ENCODE results near the gene ICAM5.

The ICAM5 gene

GRCh38 chr19:10343495-10343894, 53.7 kb downstream of the ICAM5 start:
- Mint-ChIP-seq H3K27me3 (no peaks in the 10 kb centered on the region), H3K36me3 (peaks cover 6% of the 10 kb centered on the region), H3K4me1 (peaks cover 22% of the 10 kb centered on the region), H3K4me3 (no peak overlapping the region), H3K9me3 (no peaks in the 10 kb centered on the region), H3K27ac (no peak overlapping the region)
- no peak for DNase-seq
- CTCF ChIA-PET: interaction anchor here (0.6 kb wide), 1 partner anchor 73 kb away, joined by 3 read pairs; the partner anchor contains the start of gene ICAM1

- Mint-ChIP-seq H3K36me3 (no peaks in the 10 kb centered on the region), H3K4me3 (no peak overlapping the region), H3K4me1 (peaks cover 9% of the 10 kb centered on the region), H3K27me3 (no peaks in the 10 kb centered on the region), H3K27ac (no peak overlapping the region), H3K9me3 (no peaks in the 10 kb centered on the region)
- CTCF ChIA-PET: interaction anchor here (0.6 to 1.4 kb wide), 2 partner anchors 12 to 24 kb away, joined by 3 read pairs; partner anchors contain the start of gene RAVER1
- DNase-seq: no peak
Measured at GRCh38 chr19:10344780-10345179, 55.0 kb downstream of the ICAM5 start.
